Measurements from ENCODE around the gene SH3PXD2A.

GRCh38 chr10:103836861-103837260 lies 18.5 kb downstream of the SH3PXD2A start:
- TF ChIP-seq POLR2A (IDR thresholded peaks at IDR 0.05; ENCODE audit: low read depth, low read length) = no peak
- TF ChIP-seq TAF1 (IDR thresholded peaks at IDR 0.05; ENCODE audit: borderline replicate concordance, low read depth, low read length) = no peak
